NAMALWA (cell line): Measurements from ENCODE around the gene NIPSNAP2.
"Not testable (repeated sequence)": the region's sequence is repeated elsewhere in the genome, so short reads cannot be mapped to it uniquely, and the experiment has no call there.

Source experiments
- DNase-seq: peaks from one replicate; pipeline ENCODE4 v3.0.0-alpha.2; 2015; ENCODE audit warnings: low spot score

NIPSNAP2 gene

DNA sequence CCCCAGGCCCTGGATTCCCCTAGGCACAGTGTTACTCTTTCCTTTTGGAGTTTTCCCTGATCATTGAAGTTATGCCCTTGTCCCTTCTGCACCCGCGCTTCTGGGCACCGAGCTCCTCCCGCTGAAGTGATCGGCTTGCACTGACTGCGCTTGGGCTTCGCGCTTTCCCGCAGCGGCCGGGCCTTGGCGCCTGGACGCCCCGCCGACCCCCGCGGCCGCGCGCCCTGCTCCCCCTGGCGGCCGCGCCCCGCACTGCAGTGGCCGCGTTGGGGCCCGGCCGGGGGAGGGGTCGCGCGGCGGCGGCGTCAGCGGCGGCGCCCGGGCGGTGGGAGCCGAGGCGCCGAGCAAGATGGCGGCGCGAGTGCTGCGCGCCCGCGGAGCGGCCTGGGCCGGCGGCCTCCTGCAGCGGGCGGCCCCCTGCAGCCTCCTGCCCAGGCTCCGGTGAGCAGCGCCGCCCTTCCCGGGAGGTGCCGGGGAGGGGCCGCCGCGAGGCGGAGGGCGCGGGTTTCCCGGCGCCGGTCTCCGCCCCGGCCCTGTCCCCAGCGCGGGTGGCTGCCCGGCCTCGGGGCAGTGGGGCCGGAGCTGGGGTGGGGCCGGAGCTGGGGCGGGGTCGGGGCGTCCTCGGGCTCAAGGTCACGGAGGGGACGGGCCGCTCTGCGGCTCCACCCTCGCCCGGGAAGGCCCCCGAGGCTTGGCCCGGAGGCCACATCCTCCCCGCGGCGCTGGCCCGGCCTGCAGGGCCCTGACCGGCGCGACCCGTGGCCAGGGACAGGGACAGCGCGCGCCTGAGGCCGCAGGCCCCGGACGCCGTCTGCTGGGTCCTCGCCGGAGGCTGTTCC lies at the start of gene NIPSNAP2:
TSS of gene NIPSNAP2 (plus strand) at position 325 of the 839 bp plus-strand sequence. CDS start at position 350, 25 bp downstream.
- DNase-seq, result peak; percentile 77

DNA sequence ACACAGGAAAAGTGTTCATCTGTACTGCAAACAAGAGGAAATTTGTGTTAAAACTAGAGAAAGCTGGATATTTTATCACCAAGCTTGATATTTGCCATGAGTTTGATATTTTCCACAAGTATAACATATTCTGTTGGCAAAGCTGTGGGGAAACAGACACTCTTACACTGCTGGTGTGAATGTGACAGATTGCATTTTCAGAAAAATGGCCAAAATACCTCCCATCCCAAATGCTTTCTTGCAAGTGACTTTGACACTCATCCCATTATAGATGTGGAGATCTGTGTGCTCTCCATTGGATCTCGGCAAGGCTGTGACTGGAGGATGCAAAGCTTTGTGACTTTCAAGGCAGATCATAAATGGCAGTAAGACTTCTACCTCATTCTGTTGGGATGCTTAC lies 46.6 kb upstream of the NIPSNAP2 start:
- DNase-seq, result no peak

DNA sequence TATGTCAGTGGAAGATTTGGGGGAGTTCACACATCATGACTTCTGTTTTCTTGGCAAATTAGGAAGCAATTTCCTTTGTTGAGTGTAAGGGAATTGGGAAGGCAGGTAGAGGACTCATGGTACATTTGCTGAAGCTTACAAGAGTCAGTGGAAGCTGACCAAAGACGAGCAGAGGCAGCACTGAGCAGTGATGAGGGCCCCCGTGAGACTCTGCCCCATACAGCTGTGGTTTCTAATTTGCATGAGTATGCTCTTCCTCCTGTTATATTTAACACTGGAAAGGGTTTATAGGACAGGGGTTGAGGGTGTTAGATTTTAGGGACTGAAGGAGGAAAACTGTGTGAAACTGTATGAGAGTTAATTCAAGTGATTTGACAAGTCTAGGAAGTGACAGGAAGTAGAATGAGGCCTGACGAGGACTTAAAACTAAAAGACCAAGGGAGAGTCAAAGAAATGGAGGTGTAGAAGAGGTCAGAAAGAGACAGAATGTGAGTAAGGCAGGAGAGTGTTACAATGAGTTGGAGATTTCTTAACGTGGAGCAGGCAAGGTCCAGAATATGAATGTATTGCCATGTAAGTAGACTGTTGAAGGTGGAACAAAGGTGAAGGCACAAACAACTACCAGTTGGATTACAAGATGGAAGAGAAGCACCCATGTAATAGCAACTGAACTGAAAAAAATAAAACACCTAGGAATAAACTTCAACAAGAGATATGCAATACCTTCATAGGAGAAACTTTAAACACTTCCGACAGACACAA lies 36.2 kb upstream of the NIPSNAP2 start:
- DNase-seq, result peak; percentile 49

DNA sequence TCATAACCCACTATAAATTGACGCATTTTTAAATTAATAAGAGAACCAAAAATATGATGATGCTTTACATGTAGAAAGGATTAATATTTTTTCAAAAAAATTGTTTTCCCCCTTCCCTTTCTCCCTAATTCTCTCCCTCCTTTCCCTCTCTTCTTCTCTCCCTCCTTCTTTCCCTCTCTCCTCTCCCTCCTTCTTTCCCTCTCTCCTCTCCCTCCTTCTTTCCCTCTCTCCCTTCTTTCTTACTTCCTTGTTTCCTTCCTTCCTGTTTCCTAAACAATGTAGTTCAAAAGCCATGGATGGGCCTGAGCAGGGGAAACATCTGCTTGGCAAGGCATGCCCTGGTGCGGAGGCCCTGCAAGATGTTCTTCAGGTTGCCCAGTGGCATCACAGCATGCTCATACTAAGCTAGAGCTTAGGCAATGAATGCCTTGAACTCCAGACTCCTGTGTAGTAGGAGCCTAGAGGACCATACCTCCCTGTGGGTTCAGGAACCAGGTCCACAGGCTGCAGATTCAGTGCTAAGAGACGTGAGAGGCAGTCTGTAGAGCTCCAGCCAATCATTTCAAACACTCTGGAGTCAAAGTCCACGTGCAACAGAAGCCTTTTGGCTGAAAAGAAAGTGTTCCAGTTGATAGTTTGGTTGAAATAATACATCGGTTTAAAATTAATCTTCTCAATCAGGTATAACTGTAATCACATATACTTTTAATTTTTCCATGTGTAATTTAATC lies 32.8 kb upstream of the NIPSNAP2 start:
- DNase-seq, result no peak

DNA sequence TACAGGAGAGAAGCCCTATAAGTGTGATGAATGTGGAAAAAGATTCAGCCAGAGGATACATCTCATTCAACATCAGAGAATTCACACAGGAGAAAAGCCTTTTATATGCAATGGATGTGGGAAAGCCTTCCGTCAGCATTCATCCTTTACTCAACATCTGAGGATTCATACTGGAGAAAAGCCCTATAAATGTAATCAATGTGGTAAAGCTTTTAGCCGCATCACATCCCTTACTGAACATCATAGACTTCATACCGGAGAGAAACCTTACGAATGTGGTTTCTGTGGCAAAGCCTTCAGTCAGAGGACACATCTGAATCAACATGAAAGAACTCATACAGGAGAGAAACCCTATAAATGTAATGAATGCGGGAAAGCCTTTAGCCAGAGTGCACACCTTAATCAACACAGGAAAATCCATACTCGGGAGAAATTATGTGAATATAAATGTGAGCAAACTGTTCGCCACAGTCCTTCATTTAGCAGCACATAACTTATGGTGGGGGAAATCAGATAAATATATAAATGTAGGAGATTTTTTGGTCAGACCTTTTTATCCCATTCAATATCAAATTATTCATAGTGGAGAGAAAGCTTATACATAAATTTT lies 24.8 kb upstream of the NIPSNAP2 start:
- no peak for DNase-seq

DNA sequence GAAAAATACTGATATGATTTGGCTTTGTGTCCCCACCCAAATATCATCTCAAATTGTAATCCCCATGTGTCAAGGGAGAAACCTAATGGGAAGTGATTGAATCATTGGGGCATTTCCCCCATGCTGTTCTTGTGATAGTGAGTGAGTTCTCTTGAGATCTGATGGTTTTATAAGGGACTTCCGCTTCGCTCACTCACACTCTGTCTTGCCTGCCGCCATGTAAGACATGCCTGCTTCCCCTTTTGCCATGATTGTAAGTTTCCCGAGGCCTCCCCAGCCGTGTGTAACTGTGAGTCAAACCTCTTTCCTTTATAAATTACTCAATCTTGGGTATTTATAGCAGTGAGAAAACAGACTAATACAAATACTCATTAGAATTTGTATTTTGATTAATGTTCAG lies 17.8 kb upstream of the NIPSNAP2 start:
- DNase-seq, result no peak

DNA sequence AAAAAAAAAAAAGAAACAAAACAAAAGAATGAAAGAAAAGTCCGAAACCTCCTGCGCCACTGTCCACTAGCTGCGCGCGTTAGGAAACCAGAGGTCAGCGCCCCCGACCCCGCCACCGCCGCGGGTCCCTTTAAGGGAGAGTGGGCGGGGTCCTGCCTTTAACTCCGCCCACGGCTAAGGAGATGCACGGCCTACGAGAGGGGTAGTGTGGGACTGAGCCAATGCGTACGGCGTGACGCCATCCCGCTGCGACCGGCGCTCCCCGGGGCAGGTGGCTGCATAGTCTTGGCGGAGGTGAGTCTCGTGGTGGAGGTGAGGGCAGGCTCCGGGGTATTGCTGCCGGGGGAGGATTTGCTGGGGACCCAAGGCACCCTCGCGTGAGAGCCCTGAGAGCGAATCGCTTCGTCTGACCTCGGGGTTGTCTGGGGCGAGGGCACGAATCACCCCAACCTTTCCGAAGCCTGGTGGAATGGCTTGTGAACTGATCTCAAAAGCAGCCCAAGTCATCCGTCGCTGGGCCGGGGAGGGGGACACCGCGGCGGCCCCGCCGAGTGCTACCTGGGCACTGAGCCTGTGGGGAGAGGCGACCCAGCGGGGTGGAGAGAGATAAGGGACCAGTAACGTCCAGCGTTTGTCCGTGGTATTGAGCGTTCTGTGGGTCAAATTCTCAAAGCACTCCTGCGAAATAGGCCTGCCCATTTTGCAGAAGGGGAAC lies 12.6 kb upstream of the NIPSNAP2 start, which contains the start of gene MRPS17:
TSS of gene MRPS17 (plus strand) at position 241 of the 715 bp plus-strand sequence. CDS start 1,319 bp downstream, outside the sequence.
- DNase-seq, result peak; percentile 96

DNA sequence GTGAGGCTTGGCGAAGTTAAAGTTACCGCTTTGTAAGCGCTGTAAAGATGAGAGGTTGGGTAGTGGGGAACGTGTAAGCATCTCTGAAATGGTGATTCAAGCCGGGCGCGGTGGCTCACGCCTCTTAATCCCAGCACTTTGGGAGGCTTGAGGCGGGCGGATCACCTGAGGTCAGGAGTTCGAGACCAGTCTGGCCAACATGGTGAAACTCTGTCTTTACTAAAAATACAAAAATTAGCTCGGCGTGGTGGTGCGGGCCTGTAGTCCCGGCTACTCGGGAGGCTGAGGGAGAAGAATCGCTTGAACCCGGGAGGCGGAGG lies 12.1 kb upstream of the NIPSNAP2 start:
- DNase-seq, result not testable (repeated sequence)

DNA sequence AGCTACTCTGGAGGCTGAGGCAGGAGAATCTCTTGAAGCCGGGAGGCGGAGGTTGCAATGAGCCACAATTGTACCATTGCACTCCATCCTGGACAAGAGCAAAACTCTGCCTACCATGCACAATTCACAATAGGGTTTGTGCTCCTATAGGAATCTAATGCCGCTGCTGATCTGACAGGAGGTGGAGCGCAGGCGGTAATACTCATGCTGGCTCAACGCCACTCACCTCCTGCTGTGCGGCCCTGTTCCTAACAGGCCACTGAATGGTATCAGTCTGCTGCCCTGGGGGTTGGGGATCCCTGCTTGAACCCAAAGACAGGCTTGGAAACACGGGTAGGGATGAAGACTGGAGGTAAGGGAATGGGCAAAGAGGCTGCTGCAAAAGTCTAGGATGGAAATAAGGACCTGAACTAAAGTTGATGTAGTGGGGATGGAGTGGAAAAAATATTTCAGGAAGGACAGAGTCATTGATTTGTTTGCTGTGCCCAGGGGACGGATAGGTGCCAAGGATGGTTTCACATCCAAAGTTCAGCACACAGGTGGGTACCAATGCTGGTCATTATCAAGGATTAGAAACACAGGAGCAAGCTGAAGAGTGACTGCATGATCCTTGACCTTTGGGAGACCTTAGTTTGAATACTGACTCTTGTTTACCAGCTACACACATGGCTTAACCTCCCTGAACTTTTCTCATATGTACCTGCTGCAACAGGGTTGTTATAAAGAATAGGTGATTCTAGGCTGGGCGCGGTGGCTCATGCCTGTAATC lies 10.5 kb upstream of the NIPSNAP2 start:
- no peak for DNase-seq

DNA sequence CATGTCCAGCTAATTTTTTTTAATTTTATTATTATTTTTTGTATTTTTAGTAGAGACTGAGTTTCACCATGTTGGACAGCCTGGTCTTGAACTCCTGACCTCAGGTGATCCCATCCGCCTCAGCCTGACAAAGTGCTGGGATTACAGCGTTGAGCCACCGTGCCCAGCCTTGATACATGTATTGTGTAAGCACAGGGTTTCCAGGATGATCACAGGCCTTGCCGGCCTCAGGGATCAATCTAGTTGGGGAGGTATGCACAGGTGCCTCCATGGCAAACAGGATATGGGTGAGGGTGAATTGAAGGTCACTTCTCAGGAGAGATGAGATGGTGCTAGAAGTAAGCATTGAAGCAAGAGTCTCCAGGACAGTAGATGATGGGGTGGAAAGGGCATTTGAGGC lies 7.2 kb upstream of the NIPSNAP2 start:
- no peak for DNase-seq

DNA sequence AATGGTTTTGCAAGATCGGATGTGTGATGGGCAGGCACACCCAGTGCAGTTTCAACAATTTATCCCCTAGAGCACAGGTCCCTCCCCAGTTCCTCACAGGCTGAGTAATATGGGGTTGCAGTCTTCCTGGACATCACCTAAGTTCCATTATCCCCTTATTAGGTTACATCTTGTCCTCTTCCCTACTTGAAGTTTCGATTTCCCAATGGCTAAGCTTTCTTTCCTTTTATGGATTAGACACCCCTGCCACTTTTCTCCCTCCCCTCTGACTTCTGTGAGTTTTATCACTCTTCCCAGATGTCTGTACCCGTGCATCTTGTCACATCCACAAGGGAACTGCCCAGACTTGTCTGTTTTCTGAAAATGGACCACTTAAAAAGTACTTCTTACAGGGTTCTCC lies 2.4 kb upstream of the NIPSNAP2 start:
- DNase-seq, result no peak

DNA sequence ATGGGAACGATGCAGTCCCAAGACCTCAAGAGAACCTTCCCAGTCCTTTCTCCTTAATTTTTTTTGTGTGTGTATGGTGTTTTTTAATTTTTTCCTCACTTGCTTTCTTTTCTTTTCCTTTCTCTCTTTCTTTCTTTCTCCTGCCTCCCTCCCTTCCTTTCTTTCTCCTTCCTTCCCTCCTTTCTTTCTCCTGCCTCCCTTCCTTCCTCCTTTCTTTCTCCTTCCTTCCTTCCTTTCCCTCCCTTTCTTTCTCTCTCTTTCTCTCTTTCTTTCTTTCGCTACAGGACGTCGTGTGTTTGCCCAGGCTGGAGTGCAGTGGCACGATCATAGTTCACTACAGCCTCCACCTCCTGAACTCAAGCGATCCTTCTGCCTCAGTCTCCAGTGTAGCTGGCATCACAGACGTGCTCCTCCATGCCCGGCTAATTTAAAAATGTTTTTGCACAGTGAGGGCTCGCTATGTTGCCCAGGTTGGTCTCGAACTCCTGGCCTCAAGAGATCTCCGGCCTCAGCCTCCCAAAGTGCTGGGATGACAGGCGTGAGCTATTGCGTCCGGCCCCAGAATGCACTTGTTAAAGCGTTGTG lies 709 bp upstream of the NIPSNAP2 start:
- DNase-seq, result no peak

DNA sequence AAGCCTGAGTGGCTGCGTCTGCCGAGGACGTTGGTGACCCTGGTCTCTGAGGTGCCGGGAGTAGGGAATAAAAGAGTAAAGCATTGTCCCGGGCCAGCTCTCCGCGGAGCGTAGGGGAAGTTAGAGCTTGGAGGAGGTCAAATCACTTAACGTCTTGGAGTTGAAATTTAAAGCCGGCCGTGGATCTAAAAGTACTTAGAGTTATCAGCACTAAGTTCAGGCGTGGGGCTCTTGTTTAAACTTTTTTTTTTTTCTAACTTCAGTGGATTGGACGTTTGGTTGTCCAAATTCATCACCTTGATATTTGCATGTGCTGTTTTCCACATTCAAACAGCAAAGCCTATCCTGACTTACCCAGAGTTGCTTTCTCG lies 700 bp downstream of the NIPSNAP2 start:
- DNase-seq, result peak; percentile 60

DNA sequence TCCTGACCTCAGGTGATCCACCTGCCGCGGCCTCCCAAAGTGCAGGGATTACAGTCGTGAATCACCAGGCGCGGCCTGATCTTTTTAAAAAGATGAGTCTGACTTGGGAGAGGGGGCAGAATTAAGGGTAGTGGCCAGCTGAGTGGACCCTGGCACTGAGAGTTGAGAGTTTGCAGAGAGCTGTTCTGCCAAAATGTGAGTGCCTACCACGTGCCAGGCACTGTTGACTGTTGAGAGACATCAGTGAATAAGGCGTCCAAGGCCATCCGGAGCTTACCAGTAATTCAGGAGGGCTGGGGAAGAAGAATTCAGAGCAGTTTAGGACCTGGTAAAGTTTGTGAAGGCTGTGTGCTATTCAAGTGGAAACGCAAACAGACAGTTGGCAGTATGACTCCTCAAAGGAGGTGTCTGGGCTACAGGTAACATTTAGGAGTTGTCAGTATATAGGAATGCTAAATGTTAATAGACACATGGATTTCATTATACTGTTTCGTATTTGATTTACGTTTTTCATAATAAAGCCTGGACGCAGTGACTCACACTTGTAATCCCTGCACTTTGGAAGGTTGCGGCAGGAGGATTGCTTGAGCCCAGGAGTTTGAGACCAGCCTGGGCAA lies 1.5 kb downstream of the NIPSNAP2 start:
- DNase-seq, result no peak

DNA sequence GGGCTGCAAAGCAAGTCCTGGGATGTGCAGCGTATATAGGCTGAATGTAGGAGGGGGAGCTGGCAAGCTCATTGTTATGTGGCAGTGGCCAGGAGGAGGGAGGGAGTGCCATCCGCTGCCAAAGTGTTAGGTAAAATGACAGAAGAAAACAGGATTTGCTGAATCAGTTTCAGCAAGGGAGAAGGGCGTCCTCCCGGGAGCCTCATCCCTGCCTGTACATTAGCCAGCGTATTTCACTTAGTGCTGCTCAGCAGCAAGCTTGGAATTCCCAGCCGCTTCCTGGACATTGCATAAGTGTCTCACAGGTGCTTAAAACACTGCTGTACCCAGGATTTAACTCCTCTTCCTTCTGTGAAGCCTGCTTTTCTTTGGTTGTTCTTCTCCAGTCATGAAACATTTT lies 2.5 kb downstream of the NIPSNAP2 start:
- no peak for DNase-seq

DNA sequence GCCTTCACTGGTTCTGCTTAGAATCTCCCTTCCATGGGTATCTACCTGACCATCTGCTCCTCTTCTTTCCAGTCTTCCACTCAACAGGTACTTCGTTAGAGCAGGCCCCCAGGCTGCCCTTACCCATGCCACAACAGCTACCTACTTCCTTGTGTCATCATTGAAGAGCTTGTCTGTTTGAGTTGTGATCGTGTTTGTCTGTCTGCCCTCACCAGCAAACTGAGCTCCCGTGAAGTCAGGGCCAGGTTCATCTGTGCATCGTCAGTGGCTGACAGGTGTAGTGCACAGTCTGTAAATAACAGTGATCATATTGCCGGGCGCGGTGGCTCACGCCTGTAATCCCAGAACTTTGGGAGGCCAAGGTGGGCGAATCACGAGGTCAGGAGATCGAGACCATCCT lies 5.0 kb downstream of the NIPSNAP2 start:
- no peak for DNase-seq

DNA sequence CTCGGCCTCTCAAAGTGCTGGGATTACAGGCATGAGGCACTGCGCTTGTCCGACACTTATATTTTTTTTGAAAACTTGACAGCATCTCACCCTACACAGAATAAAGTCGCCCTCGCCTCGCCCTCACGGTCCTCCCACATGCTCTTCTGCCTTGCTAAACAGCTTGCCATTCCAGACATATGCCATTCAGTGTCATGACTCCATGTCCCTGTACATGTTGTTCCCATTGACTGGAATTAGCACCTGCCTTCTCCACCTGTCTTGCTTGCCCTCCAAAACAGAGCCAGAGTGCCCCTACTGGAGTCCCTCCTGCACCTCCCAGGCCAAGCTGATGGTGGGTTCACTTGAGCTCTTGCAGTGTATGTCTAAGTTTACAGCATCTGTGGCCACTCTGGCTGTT lies 6.2 kb downstream of the NIPSNAP2 start:
- DNase-seq, result no peak

DNA sequence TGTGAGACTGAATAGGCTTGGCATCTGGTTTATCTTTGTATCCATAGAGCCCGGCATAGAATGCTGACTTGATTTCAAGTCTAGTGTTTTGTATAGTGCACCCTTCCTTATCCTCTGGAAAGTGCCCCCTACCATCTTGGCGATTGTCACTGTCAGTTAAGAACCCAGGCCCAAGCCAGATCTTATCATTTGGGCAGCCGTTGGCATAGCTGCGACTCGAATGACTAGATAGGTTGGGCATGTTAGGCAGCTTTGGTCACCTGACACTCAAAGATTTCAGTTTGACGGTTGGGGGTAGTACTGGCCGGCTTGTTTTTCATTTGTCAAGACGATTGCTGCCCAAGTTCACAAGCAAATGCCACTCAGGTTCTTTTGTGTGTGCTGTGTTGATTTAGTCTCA lies 6.6 kb downstream of the NIPSNAP2 start:
- no peak for DNase-seq

DNA sequence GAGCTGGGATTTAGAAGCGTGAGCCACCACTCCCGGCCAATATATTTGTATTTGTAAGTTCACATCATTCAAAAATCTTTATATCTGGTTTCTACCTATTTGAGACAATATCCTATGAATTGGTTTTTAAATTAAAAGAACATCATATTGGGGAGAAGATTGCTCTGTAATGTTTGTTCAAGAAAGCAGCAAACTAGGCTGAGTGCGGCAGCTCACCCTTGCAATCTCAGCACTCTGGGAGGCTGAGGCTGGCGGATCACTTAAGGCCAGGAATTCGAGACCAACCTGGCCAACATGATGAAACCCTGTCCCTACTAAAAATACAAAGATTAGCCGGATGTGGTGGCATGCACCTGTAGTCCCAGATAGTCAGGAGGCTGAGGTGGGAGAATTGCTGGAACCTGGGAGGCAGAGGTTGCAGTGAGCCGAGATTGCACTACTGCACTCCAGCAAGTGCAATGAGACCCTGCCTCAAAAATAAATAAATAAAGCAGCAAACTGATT lies 9.4 kb downstream of the NIPSNAP2 start:
- no peak for DNase-seq
